Upper lobe of left lung (tissue), 6 donors: ENCODE data around the gene ACP4. TPM values are rescaled to one million over a fixed set of nuclear protein-coding genes. Genes with fewer than 3 reads are reported as not detected.

Experiments used
- ATAC-seq, 2 donors: fragments of 200-7000 bp; cut with Tn5 transposase; one replicate each; pipeline ENCODE4 v1.9.1; 2022; ENCODE audit warnings: mild to moderate bottlenecking in 2 of 2, moderate library complexity in 2 of 2; ENCODE audit not compliant: low FRiP score in 2 of 2
- DNase-seq, 2 donors: peaks; one replicate each; pipeline ENCODE4 v3.0.0-alpha.2; 2019 to 2020
- H3K27ac ChIP-seq, 4 donors: fragments of 200-600 bp; sonication (generic); one replicate each; pipeline ENCODE4 v1.5.1; 2016 to 2019
- H3K27me3 ChIP-seq, 4 donors: fragments of 200-600 bp; sonication (generic); one replicate each; pipeline ENCODE4 v1.5.1; 2017 to 2019
- H3K36me3 ChIP-seq, 4 donors: fragments of 200-600 bp; sonication (generic); one replicate each; pipeline ENCODE4 v1.5.1; 2016 to 2019
- H3K4me1 ChIP-seq, 4 donors: fragments of 200-600 bp; sonication (generic); one replicate each; pipeline ENCODE4 v1.5.1; 2018 to 2019
- H3K4me3 ChIP-seq, 4 donors: fragments of 200-600 bp; sonication (generic); one replicate each; pipeline ENCODE4 v1.5.1; 2017 to 2019; ENCODE audit warnings: mild to moderate bottlenecking in 2 of 4, moderate library complexity in 1 of 4
- H3K9me3 ChIP-seq, 4 donors: fragments of 200-600 bp; sonication (generic); one replicate each; pipeline ENCODE4 v1.5.1; 2018 to 2019
- EP300 ChIP-seq, 4 donors: sonication (generic); formaldehyde crosslinking; IDR thresholded peaks; one replicate each; pipeline ENCODE4 v1.5.1; 2017; ENCODE audit warnings: antibody characterized with exemption in 4 of 4, control low read depth in 2 of 4
- POLR2A ChIP-seq, 4 donors: fragments of 450-650 bp; IDR thresholded peaks; one replicate each; pipeline ENCODE4 v1.5.1; 2016 to 2017; ENCODE audit warnings: antibody characterized with exemption in 4 of 4, mild to moderate bottlenecking in 2 of 4
- POLR2AphosphoS5 ChIP-seq, 2 donors: sonication (generic); formaldehyde crosslinking; IDR thresholded peaks; one replicate each; pipeline ENCODE4 v1.5.1; 2017; ENCODE audit warnings: antibody characterized with exemption in 2 of 2
- WGBS, 2 donors: methylation state at CpG; one replicate each; pipeline ENCODE4 v1.1.5; 2017 to 2018; 5-methylcytosine and 5-hydroxymethylcytosine counted together
- total RNA-seq, 6 donors: library from RNA; depleted of rRNA in 4 of 6; stranded (reverse); fragments of >200 nt in 4 of 6; gene quantifications; one replicate each; pipeline versions ENCODE4 v1.1.0 to v1.2.1, GENCODE V29; 2016 to 2021
- TF ChIP-seq, protein P1 (sequence below), 6 experiments: fragments of 450-650 bp in 4 of 6; fragments of 200-600 bp in 2 of 6; sonication (generic) in 2 of 6; IDR thresholded peaks; one replicate each; pipeline ENCODE4 v1.5.1; 2016 to 2019; ENCODE audit warnings: antibody characterized with exemption in 6 of 6
- donor health status: DM: no; HTN: no; CAD: no; lungs with moderate emphysema.
- donor health status: DM: no; HTN: yes; CAD: no; lungs with severe emphysema.

The ACP4 gene
- total RNA-seq, 6 donors from 2014 or later = not detected

DNA sequence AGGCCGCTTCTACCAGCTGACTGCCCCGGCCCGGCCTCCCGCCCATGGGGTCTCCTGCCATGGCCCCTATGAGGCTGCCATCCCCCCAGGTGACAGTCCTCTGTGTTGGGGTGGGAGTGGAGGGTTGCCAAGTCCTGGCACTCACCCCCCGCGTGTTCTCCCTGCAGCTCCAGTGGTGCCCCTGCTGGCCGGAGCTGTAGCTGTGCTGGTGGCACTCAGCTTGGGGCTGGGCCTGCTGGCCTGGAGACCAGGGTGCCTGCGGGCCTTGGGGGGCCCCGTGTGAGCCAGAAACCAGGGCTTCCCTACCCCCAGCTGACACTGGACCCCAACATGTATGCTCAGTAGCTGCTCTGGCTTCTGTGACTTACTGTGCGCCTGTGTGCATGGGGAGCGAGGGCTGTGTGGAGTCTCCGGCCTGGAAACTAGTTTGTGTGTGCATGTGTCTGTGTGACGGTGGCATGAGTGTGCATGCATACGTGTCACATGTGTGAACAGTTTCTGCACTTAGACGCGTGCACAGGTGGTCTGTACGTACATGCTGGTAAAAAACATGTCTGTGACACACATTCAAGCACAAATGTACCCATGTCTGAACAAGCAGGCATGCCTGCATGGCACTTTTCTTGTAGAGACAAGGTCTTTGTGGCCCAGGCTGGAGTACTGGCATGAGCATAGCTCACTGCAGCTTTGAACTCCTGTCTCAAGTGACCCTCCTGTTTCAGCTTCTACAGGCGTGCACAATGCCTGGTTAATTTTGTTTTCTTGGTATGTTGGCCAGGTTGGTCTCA, 4.9 kb downstream of the ACP4 start:
- no peaks in the 10 kb centered on the region for H3K4me1 ChIP-seq
- no peaks in the 10 kb centered on the region for H3K9me3 ChIP-seq
- ATAC-seq (no peak), DNase-seq (peak in 1 of 2 donors; percentile 64)
- peaks cover 9 to 37% (median 24%) of the 10 kb centered on the region in 4 donors for H3K36me3 ChIP-seq
- H3K27me3 ChIP-seq = no peaks in the 10 kb centered on the region
- TF ChIP-seq, protein P1, sequence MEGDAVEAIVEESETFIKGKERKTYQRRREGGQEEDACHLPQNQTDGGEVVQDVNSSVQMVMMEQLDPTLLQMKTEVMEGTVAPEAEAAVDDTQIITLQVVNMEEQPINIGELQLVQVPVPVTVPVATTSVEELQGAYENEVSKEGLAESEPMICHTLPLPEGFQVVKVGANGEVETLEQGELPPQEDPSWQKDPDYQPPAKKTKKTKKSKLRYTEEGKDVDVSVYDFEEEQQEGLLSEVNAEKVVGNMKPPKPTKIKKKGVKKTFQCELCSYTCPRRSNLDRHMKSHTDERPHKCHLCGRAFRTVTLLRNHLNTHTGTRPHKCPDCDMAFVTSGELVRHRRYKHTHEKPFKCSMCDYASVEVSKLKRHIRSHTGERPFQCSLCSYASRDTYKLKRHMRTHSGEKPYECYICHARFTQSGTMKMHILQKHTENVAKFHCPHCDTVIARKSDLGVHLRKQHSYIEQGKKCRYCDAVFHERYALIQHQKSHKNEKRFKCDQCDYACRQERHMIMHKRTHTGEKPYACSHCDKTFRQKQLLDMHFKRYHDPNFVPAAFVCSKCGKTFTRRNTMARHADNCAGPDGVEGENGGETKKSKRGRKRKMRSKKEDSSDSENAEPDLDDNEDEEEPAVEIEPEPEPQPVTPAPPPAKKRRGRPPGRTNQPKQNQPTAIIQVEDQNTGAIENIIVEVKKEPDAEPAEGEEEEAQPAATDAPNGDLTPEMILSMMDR (IDR thresholded peaks at IDR 0.05) = no peak
- TF ChIP-seq POLR2A (IDR thresholded peaks at IDR 0.05) = no peak
- TF ChIP-seq POLR2AphosphoS5 (IDR thresholded peaks at IDR 0.05) = no peak
- TF ChIP-seq EP300 (IDR thresholded peaks at IDR 0.05) = no peak
- H3K4me3 ChIP-seq = no peak overlapping the region
- WGBS, 2 donors = 61 to 63% methylated on average over 16 to 17 of the region's 18 CpGs
- no peak overlapping the region for H3K27ac ChIP-seq

DNA sequence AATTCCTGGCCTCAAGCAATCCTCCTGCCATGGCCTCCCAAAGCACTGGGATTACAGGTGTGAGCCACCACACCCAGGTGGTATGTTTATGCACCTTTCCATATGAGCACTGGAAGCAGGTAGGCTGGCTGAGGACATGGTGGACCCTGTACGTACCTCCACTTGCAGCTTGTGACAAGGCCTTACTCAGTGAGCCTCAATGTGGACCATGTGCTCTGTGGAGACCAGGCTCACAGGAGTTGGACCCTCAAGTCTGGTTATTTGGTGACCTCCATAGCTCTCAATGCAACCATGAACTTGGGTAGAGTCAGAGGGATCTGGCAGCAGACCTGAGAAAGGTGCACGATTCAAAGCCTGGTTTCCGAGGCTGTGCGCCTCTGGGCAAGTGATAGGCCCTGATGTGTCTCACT, 5.5 kb downstream of the ACP4 start:
- no peak for TF ChIP-seq EP300 (IDR thresholded peaks at IDR 0.05)
- TF ChIP-seq POLR2A (IDR thresholded peaks at IDR 0.05) = no peak
- no peak for TF ChIP-seq POLR2AphosphoS5 (IDR thresholded peaks at IDR 0.05)
- TF ChIP-seq, protein P1 (IDR thresholded peaks at IDR 0.05) = no peak
- Histone ChIP-seq H3K9me3 (no peaks in the 10 kb centered on the region), H3K4me1 (no peaks in the 10 kb centered on the region), H3K27ac (no peak overlapping the region), H3K27me3 (no peaks in the 10 kb centered on the region), H3K4me3 (no peak overlapping the region), H3K36me3 (peaks cover 9 to 37% (median 24%) of the 10 kb centered on the region in 4 donors)
- ATAC-seq = no peak
- WGBS, 2 donors = 90 to 91% methylated on average over 3 to 4 of the region's 4 CpGs
- no peak for DNase-seq

DNA sequence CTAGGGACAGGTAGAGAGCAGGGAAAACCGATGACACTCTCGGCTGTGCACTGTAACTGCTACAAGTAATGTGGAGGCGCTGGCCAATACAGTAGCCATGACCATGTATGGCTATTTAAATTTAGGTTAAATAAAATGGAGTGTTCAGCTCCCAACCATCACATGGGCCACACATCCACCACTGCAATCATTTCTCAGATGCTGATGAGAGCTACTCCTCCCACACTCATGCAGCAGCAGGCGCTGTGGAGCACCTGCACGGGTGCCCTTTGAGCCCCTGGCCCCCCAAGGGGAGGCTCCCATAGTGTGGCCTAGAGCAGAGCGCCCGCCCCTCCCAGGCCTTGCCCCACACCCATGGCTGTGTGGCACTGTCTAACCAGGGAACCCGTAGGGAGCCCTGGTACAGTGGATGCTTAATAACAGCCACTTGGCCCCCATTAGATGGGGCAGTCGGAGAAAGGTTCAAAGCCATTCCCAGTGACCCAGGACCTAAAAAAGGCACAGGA, 6.0 kb downstream of the ACP4 start:
- no peak overlapping the region for H3K4me3 ChIP-seq
- ATAC-seq (no peak), DNase-seq (no peak)
- peaks cover 12 to 43% (median 28%) of the 10 kb centered on the region in 4 donors for H3K36me3 ChIP-seq
- H3K4me1 ChIP-seq = no peaks in the 10 kb centered on the region
- H3K9me3 ChIP-seq = no peaks in the 10 kb centered on the region
- 85 to 89% methylated on average over 5 to 9 of the region's 9 CpGs for WGBS, 2 donors
- TF ChIP-seq EP300 (IDR thresholded peaks at IDR 0.05) (no peak), POLR2A (IDR thresholded peaks at IDR 0.05) (no peak), POLR2AphosphoS5 (IDR thresholded peaks at IDR 0.05) (no peak)
- TF ChIP-seq, protein P1 (IDR thresholded peaks at IDR 0.05) = no peak
- no peaks in the 10 kb centered on the region for H3K27me3 ChIP-seq
- H3K27ac ChIP-seq = no peak overlapping the region

DNA sequence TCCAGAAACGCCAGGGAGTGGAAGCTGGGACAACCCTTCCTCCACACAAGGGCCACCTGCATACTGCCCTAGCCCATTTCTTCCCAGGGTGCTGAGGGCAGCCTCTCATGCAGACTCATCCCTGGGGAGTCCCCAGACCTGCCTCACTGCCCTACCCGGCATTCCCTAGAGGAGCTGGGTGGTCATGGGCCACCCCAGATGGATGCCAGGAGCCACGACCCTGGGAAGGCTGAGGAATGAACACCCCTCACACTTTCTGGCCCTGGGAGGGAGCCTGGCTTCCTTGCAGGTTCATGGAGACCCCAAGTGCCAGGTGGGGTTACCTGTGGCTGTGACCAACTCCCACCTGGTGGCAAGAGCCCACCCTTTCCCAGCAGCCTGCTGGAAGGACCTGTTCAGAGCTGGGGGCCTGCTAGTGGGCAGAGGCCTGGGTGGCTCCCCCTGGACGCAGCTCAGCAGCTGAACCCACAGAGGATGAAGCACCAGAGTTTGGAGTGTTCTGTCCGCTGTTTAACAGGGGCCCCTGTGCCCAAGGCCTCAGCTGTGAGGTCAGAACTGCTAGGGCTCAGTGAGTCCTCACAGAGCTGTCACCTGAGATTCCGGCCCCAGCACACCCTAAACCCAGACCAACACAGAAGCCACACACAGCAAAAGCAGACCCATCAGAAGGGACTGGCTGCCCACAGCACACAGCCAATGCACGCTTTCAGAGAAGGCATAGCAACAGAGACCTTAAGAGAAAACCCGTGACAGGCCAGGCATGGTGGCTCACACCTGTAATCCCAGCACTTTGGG, 6.6 kb downstream of the ACP4 start:
- Histone ChIP-seq H3K27ac (no peak overlapping the region), H3K36me3 (peaks cover 13 to 48% (median 30%) of the 10 kb centered on the region in 4 donors), H3K9me3 (no peaks in the 10 kb centered on the region), H3K4me1 (no peaks in the 10 kb centered on the region), H3K4me3 (no peak overlapping the region), H3K27me3 (no peaks in the 10 kb centered on the region)
- DNase-seq (no peak), ATAC-seq (no peak)
- 91 to 95% methylated on average over 5 to 8 of the region's 8 CpGs for WGBS, 2 donors
- TF ChIP-seq POLR2A (IDR thresholded peaks at IDR 0.05) (no peak), EP300 (IDR thresholded peaks at IDR 0.05) (no peak), POLR2AphosphoS5 (IDR thresholded peaks at IDR 0.05) (no peak)
- TF ChIP-seq, protein P1 (IDR thresholded peaks at IDR 0.05) = no peak
